ENCODE measurements around the gene UBTF. TPM values are rescaled to one million over a fixed set of nuclear protein-coding genes. Genes with fewer than 3 reads are reported as not detected.

Gene UBTF
- total RNA-seq, 4 donors from 2014 or later, result 65.7 to 71.9 (median 69.3) TPM

GRCh38 chr17:44251062-44251461 is 31.6 kb upstream of the UBTF start:
- Histone ChIP-seq H3K4me3 (no peak overlapping the region), H3K4me1 (peaks cover 0 to 14% (median 10%) of the 10 kb centered on the region in 4 donors), H3K36me3 (no peaks in the 10 kb centered on the region), H3K9me3 (no peaks in the 10 kb centered on the region), H3K27me3 (peaks cover 0 to 6% of the 10 kb centered on the region in 2 donors), H3K27ac (no peak overlapping the region)
- TF ChIP-seq CTCF (IDR thresholded peaks at IDR 0.05), result no peak
- no peak for TF ChIP-seq EP300 (IDR thresholded peaks at IDR 0.05)
- no peak for TF ChIP-seq POLR2A (IDR thresholded peaks at IDR 0.05)
- 92 to 93% methylated on average over 17 of the region's 17 CpGs for WGBS, 2 donors
- no peak for DNase-seq (ENCODE audit: low spot score in 2 of 2)

- Histone ChIP-seq H3K4me3 (no peak overlapping the region), H3K27ac (no peak overlapping the region), H3K36me3 (no peaks in the 10 kb centered on the region), H3K9me3 (no peaks in the 10 kb centered on the region), H3K27me3 (peaks cover 0 to 4% of the 10 kb centered on the region in 2 donors), H3K4me1 (peaks cover 0 to 14% (median 12%) of the 10 kb centered on the region in 4 donors)
- WGBS, 2 donors, result 84 to 85% methylated on average over 9 of the region's 9 CpGs
- no peak for TF ChIP-seq CTCF (IDR thresholded peaks at IDR 0.05)
- TF ChIP-seq POLR2A (IDR thresholded peaks at IDR 0.05), result no peak
- TF ChIP-seq EP300 (IDR thresholded peaks at IDR 0.05), result no peak
- no peak for DNase-seq (ENCODE audit: low spot score in 2 of 2)
Observed at GRCh38 chr17:44249501-44250246, 30.2 kb upstream of the UBTF start.

- TF ChIP-seq EP300 (IDR thresholded peaks at IDR 0.05) (no peak), POLR2A (IDR thresholded peaks at IDR 0.05) (no peak), CTCF (IDR thresholded peaks at IDR 0.05) (no peak)
- no peak overlapping the region for H3K27ac ChIP-seq
- no peak overlapping the region for H3K4me3 ChIP-seq
- H3K4me1 ChIP-seq, result peaks cover 0 to 14% (median 12%) of the 10 kb centered on the region in 4 donors
- H3K27me3 ChIP-seq, result no peaks in the 10 kb centered on the region
- WGBS, 2 donors, result 73 to 79% methylated on average over 10 of the region's 10 CpGs
- no peaks in the 10 kb centered on the region for H3K9me3 ChIP-seq
- H3K36me3 ChIP-seq, result no peaks in the 10 kb centered on the region
- DNase-seq (ENCODE audit: low spot score in 2 of 2), result no peak
Observed at GRCh38 chr17:44247876-44248736, 28.6 kb upstream of the UBTF start.

GRCh38 chr17:44247440-44247841 is 28.0 kb upstream of the UBTF start:
- no peak overlapping the region for H3K4me3 ChIP-seq
- H3K9me3 ChIP-seq, result no peaks in the 10 kb centered on the region
- TF ChIP-seq POLR2A (IDR thresholded peaks at IDR 0.05) (no peak), CTCF (IDR thresholded peaks at IDR 0.05) (no peak), EP300 (IDR thresholded peaks at IDR 0.05) (no peak)
- WGBS, 2 donors, result 15 to 16% methylated on average over 7 of the region's 7 CpGs
- no peak for DNase-seq (ENCODE audit: low spot score in 2 of 2)
- peaks cover 0 to 14% (median 12%) of the 10 kb centered on the region in 4 donors for H3K4me1 ChIP-seq
- H3K27me3 ChIP-seq, result no peaks in the 10 kb centered on the region
- no peaks in the 10 kb centered on the region for H3K36me3 ChIP-seq
- H3K27ac ChIP-seq, result no peak overlapping the region
